IPS DF 6.9 (cell line): ENCODE data around the gene PTPRH.
"Not testable (repeated sequence)": the region's sequence is repeated elsewhere in the genome, so short reads cannot be mapped to it uniquely, and the experiment has no call there.

Source experiments
- DNase-seq: peaks from one replicate; pipeline ENCODE4 v3.0.0-alpha.2; 2013; ENCODE audit warnings: low read depth, low spot score
- H3K27ac ChIP-seq: one replicate; pipeline ENCODE4 v1.5.1; 2013; ENCODE audit warnings: low read length, control low read depth
- H3K27me3 ChIP-seq: 2 replicates; pipeline ENCODE4 v1.6.1; 2013; ENCODE audit warnings: mild to moderate bottlenecking, low read length; ENCODE audit not compliant: control insufficient read depth, insufficient read depth
- H3K36me3 ChIP-seq: 2 replicates; pipeline ENCODE4 v1.6.1; 2013; ENCODE audit warnings: low read length; ENCODE audit not compliant: control insufficient read depth, insufficient read depth
- H3K4me1 ChIP-seq: 2 replicates; pipeline ENCODE4 v1.6.1; 2013; ENCODE audit warnings: low read length; ENCODE audit not compliant: control insufficient read depth, insufficient read depth
- H3K4me3 ChIP-seq: 2 replicates; pipeline ENCODE4 v1.5.1; 2013; ENCODE audit warnings: mild to moderate bottlenecking, low read length
- H3K9me3 ChIP-seq: 2 replicates; pipeline ENCODE4 v1.6.1; 2013; ENCODE audit warnings: low read length, inconsistent platforms; ENCODE audit not compliant: control insufficient read depth, insufficient read depth
- WGBS: extraction: QIAGEN DNeasy Blood & Tissue Kit; methylation state at CpG from one replicate; pipeline ENCODE4 v1.1.7; 2013; ENCODE audit warnings: mixed read lengths, missing lambda C conversion rate; ENCODE audit not compliant: insufficient read length, insufficient coverage; 5-methylcytosine and 5-hydroxymethylcytosine counted together

PTPRH gene

DNA sequence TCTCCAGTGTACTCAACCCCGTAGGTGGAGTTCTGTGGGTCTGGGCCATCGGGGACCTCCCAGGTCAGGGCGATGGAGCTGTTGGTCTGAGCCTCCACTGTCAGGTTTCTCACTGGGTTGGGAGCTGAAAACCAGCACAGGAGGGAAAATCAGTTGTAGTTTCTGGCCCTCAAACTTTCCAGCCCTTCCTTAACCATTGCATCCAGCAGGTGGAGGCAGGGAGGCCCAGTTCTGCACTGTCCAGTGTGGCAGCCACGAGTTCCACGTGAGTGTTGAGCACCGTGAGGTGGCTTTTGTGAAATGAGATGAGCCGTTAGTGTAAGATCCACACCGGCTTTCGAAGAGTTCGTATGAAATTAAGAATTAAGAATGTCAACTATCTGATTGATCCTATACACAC lies 7.1 kb downstream of the PTPRH start:
- WGBS, result no CpG with 5 or more reads among the region's 10 CpGs
- not testable (repeated sequence) for H3K27me3 ChIP-seq, H3K4me1 ChIP-seq, DNase-seq, H3K9me3 ChIP-seq, H3K4me3 ChIP-seq, H3K27ac ChIP-seq, H3K36me3 ChIP-seq

GRCh38 chr19:55199620-55200204 lies 9.6 kb downstream of the PTPRH start:
- no peaks in the 10 kb centered on the region for H3K36me3 ChIP-seq
- WGBS, result 100% methylated on average over 1 of the region's 5 CpGs
- H3K27me3 ChIP-seq, result no peaks in the 10 kb centered on the region
- H3K9me3 ChIP-seq, result no peaks in the 10 kb centered on the region
- H3K4me1 ChIP-seq, result no peaks in the 10 kb centered on the region
- no peak for DNase-seq
- H3K4me3 ChIP-seq, result no peak overlapping the region
- H3K27ac ChIP-seq, result no peak overlapping the region

DNA sequence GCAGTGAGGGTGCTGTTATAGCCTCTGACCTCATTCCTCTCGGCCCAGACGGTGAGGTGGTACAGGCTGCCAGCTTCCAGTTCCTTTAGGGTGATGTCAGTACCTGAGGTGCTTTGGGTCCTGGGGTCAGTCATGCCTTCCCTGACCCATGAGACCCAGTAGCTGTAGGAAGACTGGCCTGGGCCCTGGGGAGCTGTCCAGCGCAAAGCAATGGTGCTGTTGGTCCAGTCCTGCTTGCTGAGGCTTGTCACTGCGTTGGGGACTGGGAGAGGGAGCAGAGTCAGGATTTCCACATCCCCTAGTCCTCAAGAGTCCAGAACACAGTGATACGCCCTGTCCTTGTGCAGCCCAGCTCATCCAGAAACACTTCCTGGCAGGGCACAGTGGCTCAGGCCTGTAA lies 10.7 kb downstream of the PTPRH start:
- no peak for DNase-seq
- H3K27me3 ChIP-seq, result no peaks in the 10 kb centered on the region
- no peaks in the 10 kb centered on the region for H3K36me3 ChIP-seq
- no peak overlapping the region for H3K27ac ChIP-seq
- no peaks in the 10 kb centered on the region for H3K4me1 ChIP-seq
- no peak overlapping the region for H3K4me3 ChIP-seq
- H3K9me3 ChIP-seq, result no peaks in the 10 kb centered on the region
- no CpG with 5 or more reads among the region's 5 CpGs for WGBS

GRCh38 chr19:55197528-55197927 lies 11.8 kb downstream of the PTPRH start:
- H3K27me3 ChIP-seq, result no peaks in the 10 kb centered on the region
- WGBS, result no CpG with 5 or more reads among the region's 4 CpGs
- H3K27ac ChIP-seq, result no peak overlapping the region
- no peaks in the 10 kb centered on the region for H3K9me3 ChIP-seq
- H3K36me3 ChIP-seq, result no peaks in the 10 kb centered on the region
- no peaks in the 10 kb centered on the region for H3K4me1 ChIP-seq
- DNase-seq, result no peak
- H3K4me3 ChIP-seq, result no peak overlapping the region

DNA sequence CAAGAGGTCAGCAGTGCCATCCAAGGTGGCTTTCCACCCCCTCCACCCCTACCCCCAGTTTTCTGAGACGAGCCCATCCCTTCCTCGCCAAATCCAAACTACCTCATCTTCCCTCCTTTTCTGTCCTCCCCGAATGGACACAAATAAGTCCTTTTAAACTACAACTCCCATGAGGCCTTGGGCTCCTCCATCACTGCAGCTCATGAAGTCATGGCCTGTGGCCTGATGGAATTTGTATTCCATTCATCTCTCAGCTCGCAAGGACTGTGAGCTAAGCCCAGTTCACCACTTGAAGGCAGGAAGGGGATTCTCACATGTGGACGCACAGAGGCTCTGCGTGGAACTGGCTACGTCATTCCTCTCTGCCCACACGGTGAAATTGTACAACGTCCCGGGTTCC lies 12.5 kb downstream of the PTPRH start:
- WGBS, result 100% methylated on average over 1 of the region's 10 CpGs
- H3K9me3 ChIP-seq, result no peaks in the 10 kb centered on the region
- H3K27ac ChIP-seq, result no peak overlapping the region
- H3K4me1 ChIP-seq, result no peaks in the 10 kb centered on the region
- no peak for DNase-seq
- H3K27me3 ChIP-seq, result no peaks in the 10 kb centered on the region
- H3K36me3 ChIP-seq, result no peaks in the 10 kb centered on the region
- H3K4me3 ChIP-seq, result no peak overlapping the region

- no peak for DNase-seq
- Histone ChIP-seq H3K27ac (no peak overlapping the region), H3K27me3 (no peaks in the 10 kb centered on the region), H3K9me3 (no peaks in the 10 kb centered on the region), H3K36me3 (no peaks in the 10 kb centered on the region), H3K4me3 (no peak overlapping the region), H3K4me1 (no peaks in the 10 kb centered on the region)
- no CpG with 5 or more reads among the region's 12 CpGs for WGBS
These were observed 15.8 kb downstream of the PTPRH start for GRCh38 chr19:55193481-55193880.

GRCh38 chr19:55189403-55189835 lies 19.9 kb downstream of the PTPRH start:
- Histone ChIP-seq H3K4me3 (no peak overlapping the region), H3K27me3 (no peaks in the 10 kb centered on the region), H3K27ac (no peak overlapping the region), H3K4me1 (no peaks in the 10 kb centered on the region), H3K36me3 (no peaks in the 10 kb centered on the region), H3K9me3 (no peaks in the 10 kb centered on the region)
- no peak for DNase-seq
- no CpG with 5 or more reads among the region's 15 CpGs for WGBS

- no peak for DNase-seq
- Histone ChIP-seq H3K27me3 (no peaks in the 10 kb centered on the region), H3K36me3 (no peaks in the 10 kb centered on the region), H3K9me3 (no peaks in the 10 kb centered on the region), H3K4me3 (no peak overlapping the region), H3K27ac (no peak overlapping the region), H3K4me1 (no peaks in the 10 kb centered on the region)
- WGBS, result no CpG with 5 or more reads among the region's 8 CpGs
These were observed 20.7 kb downstream of the PTPRH start for GRCh38 chr19:55188625-55189024.

DNA sequence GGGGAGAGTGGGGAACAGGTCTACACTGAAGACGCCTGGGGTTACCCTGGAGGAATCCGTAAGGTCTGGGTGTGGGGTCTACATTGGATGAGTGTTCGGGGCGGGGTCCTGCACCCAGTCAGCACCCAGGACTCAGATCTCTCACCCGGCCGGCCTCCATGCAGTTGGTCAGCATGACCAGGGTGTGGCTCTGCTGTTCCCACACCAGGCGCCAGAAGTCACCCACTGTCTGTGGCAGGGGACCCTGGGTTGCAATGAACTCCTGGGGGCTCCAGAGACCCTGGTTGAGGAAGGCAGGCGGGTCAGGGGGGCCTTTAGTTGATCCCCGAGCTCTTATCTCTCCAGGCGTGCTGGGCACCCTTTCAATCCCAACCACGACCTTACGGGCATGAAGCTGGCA lies 23.2 kb downstream of the PTPRH start:
- Histone ChIP-seq H3K27me3 (no peaks in the 10 kb centered on the region; the same call in 1 of the 2 replicates), H3K9me3 (no peaks in the 10 kb centered on the region), H3K4me3 (no peak overlapping the region), H3K36me3 (no peaks in the 10 kb centered on the region), H3K4me1 (no peaks in the 10 kb centered on the region), H3K27ac (no peak overlapping the region)
- no CpG with 5 or more reads among the region's 12 CpGs for WGBS
- DNase-seq, result no peak

DNA sequence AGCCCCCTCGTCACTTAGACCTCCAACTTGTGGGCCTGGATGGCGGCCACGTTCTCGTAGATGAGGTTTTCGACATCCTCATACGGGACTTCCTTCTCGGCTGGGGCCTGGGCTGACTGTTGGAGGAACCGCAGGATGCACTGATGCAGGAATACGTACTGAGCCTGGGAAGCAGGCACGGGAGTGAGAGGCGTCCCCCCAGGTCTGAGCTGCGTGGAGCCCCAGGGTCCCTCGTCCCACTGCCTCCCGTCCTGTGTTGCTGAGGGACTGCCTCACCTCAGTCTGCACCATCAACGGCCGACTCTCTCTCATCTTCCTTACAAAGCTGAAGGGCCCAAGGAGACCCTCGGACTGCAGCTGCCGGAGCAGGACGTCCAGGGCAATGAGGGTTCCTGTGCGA lies 27.6 kb downstream of the PTPRH start:
- WGBS, result no CpG with 5 or more reads among the region's 20 CpGs
- Histone ChIP-seq H3K27me3 (peaks cover 4% of the 10 kb centered on the region; the same call in 1 of the 2 replicates), H3K27ac (no peak overlapping the region), H3K4me1 (no peaks in the 10 kb centered on the region), H3K9me3 (no peaks in the 10 kb centered on the region), H3K36me3 (no peaks in the 10 kb centered on the region), H3K4me3 (no peak overlapping the region)
- DNase-seq, result no peak
